Endothelial cell of umbilical vein (primary cell): ENCODE measurements around the gene TAF15. TPM values are rescaled to one million over a fixed set of nuclear protein-coding genes. Genes with fewer than 3 reads are reported as not detected.

Experiments used
- BruUV-seq: library from RNA; stranded (reverse); fragments of 400-500 nt; replicated peaks from 2 replicates; lab custom pipeline; 2021; lab: Mats Ljungman, UMichigan
- CTCF ChIA-PET: fragments of 300-600, 350-600 bp; sonication (Branson Sonifier 250); formaldehyde crosslinking; loops from one replicate; lab custom pipeline; 2021; ENCODE audit warnings: antibody characterized with exemption, inconsistent platforms; lab: Charles Lee
- POLR2A ChIA-PET: fragments of 300-600, 350-600 bp; sonication (Branson Sonifier 250); formaldehyde crosslinking; loops from one replicate; lab custom pipeline; 2021; ENCODE audit warnings: antibody characterized with exemption, inconsistent platforms; lab: Charles Lee
- DNase-seq: peaks from one replicate; pipeline ENCODE4 v3.0.0-alpha.2; 2011; ENCODE audit warnings: low read depth, low spot score
- FAIRE-seq: peaks from 2 replicates; lab custom pipeline; 2011; peaks lifted over from hg19 to GRCh38; lab: Jason Lieb, UNC
- H2AFZ ChIP-seq: 2 replicates; pipeline ENCODE4 v1.6.0; 2012; ENCODE audit warnings: low read depth, low read length, control low read depth, inconsistent platforms
- H3K27ac ChIP-seq: 2 replicates; pipeline ENCODE4 v1.5.1; 2011; ENCODE audit warnings: low read depth, mild to moderate bottlenecking, control low read depth, low read length, moderate library complexity; ENCODE audit not compliant: insufficient read depth
- H3K27me3 ChIP-seq, 2 experiments: 2 replicates each; pipeline versions ENCODE4 v1.6.0 to v1.6.1; 2011; ENCODE audit warnings: low read length in 2 of 2, mixed read lengths in 1 of 2; ENCODE audit not compliant: control insufficient read depth in 2 of 2, insufficient read depth in 2 of 2
- H3K36me3 ChIP-seq, 2 experiments: 2 replicates in 1 of 2; 3 replicates in 1 of 2; pipeline ENCODE4 v1.5.1; 2011; ENCODE audit warnings: low read length in 2 of 2, mild to moderate bottlenecking in 1 of 2, moderate library complexity in 1 of 2; ENCODE audit not compliant: control insufficient read depth in 2 of 2, insufficient read depth in 2 of 2; ENCODE audit errors: extremely low read depth in 1 of 2
- H3K4me1 ChIP-seq: 3 replicates; pipeline ENCODE4 v1.5.1; 2011; ENCODE audit warnings: mild to moderate bottlenecking, low read length; ENCODE audit not compliant: control insufficient read depth, insufficient read depth; ENCODE audit errors: extremely low read depth
- H3K4me2 ChIP-seq: 2 replicates; pipeline ENCODE4 v1.6.1; 2011; ENCODE audit warnings: low read length, control low read depth, mixed read lengths; ENCODE audit not compliant: insufficient read depth
- H3K4me3 ChIP-seq, 3 experiments: fragments of 200-600 bp in 1 of 3; sonication (generic), shearing (Covaris generic) in 1 of 3; replicated peaks in 1 of 3; 2 replicates each; pipeline ENCODE4 v1.5.1; 2011 to 2016; ENCODE audit warnings: control low read depth in 3 of 3, low read length in 3 of 3, mild to moderate bottlenecking in 2 of 3, inconsistent platforms in 1 of 3, low read depth in 1 of 3, moderate library complexity in 1 of 3; ENCODE audit not compliant: insufficient read depth in 1 of 3
- H3K79me2 ChIP-seq: 2 replicates; pipeline ENCODE4 v1.6.0; 2012; ENCODE audit warnings: low read length, inconsistent platforms; ENCODE audit not compliant: control insufficient read depth, insufficient read depth
- H3K9ac ChIP-seq: replicated peaks from 2 replicates; pipeline ENCODE3; 2011; ENCODE audit warnings: low read length, control low read depth; ENCODE audit not compliant: insufficient read depth; ENCODE audit errors: extremely low read depth
- H3K9me1 ChIP-seq: replicated peaks from 3 replicates; pipeline ENCODE4 v1.6.0; 2011; ENCODE audit warnings: mild to moderate bottlenecking, low read length; ENCODE audit not compliant: control insufficient read depth, insufficient read depth; ENCODE audit errors: extremely low read depth
- H3K9me3 ChIP-seq: replicated peaks from 2 replicates; pipeline ENCODE4 v1.5.1; 2012; ENCODE audit warnings: low read length, inconsistent platforms; ENCODE audit not compliant: control insufficient read depth, insufficient read depth
- H4K20me1 ChIP-seq: replicated peaks from 2 replicates; pipeline ENCODE3; 2011; ENCODE audit warnings: mild to moderate bottlenecking, low read length; ENCODE audit not compliant: control insufficient read depth, insufficient read depth; ENCODE audit errors: extremely low read depth
- EZH2 ChIP-seq: IDR thresholded peaks from 2 replicates; pipeline ENCODE4 v1.6.1; 2012; ENCODE audit warnings: borderline replicate concordance, low read depth, mild to moderate bottlenecking, moderate library complexity, low read length, inconsistent platforms; ENCODE audit not compliant: severe bottlenecking
- FOS ChIP-seq: IDR thresholded peaks from 2 replicates; pipeline ENCODE4 v1.6.1; 2011; ENCODE audit warnings: mild to moderate bottlenecking, low read length, moderate library complexity, borderline replicate concordance; ENCODE audit not compliant: insufficient read depth
- GATA2 ChIP-seq: IDR thresholded peaks from 2 replicates; pipeline ENCODE4 v1.7.0; 2011; ENCODE audit warnings: low read depth, mild to moderate bottlenecking, moderate library complexity, mixed read lengths, low read length; ENCODE audit not compliant: insufficient read length, insufficient read depth
- JUN ChIP-seq: IDR thresholded peaks from 2 replicates; pipeline ENCODE4 v1.6.1; 2011; ENCODE audit warnings: borderline replicate concordance, low read depth; ENCODE audit not compliant: insufficient read length, insufficient read depth
- MAX ChIP-seq: IDR thresholded peaks from 2 replicates; pipeline ENCODE4 v1.6.1; 2011; ENCODE audit not compliant: insufficient read depth, insufficient read length
- MYC ChIP-seq: IDR thresholded peaks from one replicate; pipeline ENCODE4 v1.6.1; 2011; ENCODE audit warnings: mild to moderate bottlenecking, low read depth, low read length
- POLR2A ChIP-seq: IDR thresholded peaks from 2 replicates; pipeline ENCODE4 v1.6.1; 2012; ENCODE audit warnings: low read depth, mild to moderate bottlenecking, control low read depth, low read length
- POLR2AphosphoS5 ChIP-seq: IDR thresholded peaks from 2 replicates; pipeline ENCODE4 v1.6.1; 2012; ENCODE audit warnings: low read depth, mild to moderate bottlenecking, control low read depth, low read length, moderate library complexity; ENCODE audit not compliant: insufficient read depth
- dilution Hi-C: fragments of 300-500 bp; cut with MboI; formaldehyde crosslinking; loops from one replicate; pipeline ENCODE4 v1.15.0; 2019; ENCODE audit warnings: low sequenced_read_pairs; ENCODE audit not compliant: extremely low pct_ligation_motif_present
- intact Hi-C: fragments of 100-400 bp; cut with micrococcal nuclease; formaldehyde crosslinking; loops from one replicate; pipeline ENCODE4 v1.10.0; 2022
- polyA plus RNA-seq, 4 experiments: library from polyadenylated mRNA; depleted of rRNA in 3 of 4; stranded (reverse) in 3 of 4; unstranded in 1 of 4; fragments of >200 nt; gene quantifications; 2 replicates each; pipeline versions ENCODE4 v1.2.1 to v1.2.3, GENCODE V29; 2011 to 2012; ENCODE audit warnings: missing spikeins in 1 of 4
- total RNA-seq: library from RNA; stranded (reverse); gene quantifications from 2 replicates; pipeline ENCODE4 v1.2.3, GENCODE V29; 2021
- TF ChIP-seq, protein P1 (sequence below), 2 donors: IDR thresholded peaks; 1 replicate in 1 of 2; 2 replicates in 1 of 2; pipeline ENCODE4 v1.5.1; 2011; ENCODE audit warnings: low read length in 2 of 2, mild to moderate bottlenecking in 2 of 2, moderate library complexity in 2 of 2, control low read depth in 1 of 2, inconsistent platforms in 1 of 2, low read depth in 1 of 2; ENCODE audit not compliant: insufficient read depth in 1 of 2; ENCODE audit errors: extremely low read depth in 1 of 2

Gene TAF15
- total and polyA plus RNA-seq, 2 donors (not counting 3 experiments of a cell fraction or from before 2014, with no cell fraction given) = 59.4 to 247 TPM

- Histone ChIP-seq H3K9me3 (no peaks in the 10 kb centered on the region), H3K4me3 (no peak overlapping the region), H3K4me2 (no peak overlapping the region), H3K9ac (no peak overlapping the region), H3K9me1 (no peaks in the 10 kb centered on the region), H3K27ac (no peak overlapping the region), H3K27me3 (peaks cover 10 to 19% of the 10 kb centered on the region in 2 experiments), H3K79me2 (no peaks in the 10 kb centered on the region), H3K36me3 (no peaks in the 10 kb centered on the region), H4K20me1 (no peaks in the 10 kb centered on the region), H2AFZ (no peak overlapping the region), H3K4me1 (no peaks in the 10 kb centered on the region)
- TF ChIP-seq JUN (no peak), POLR2A (no peak), FOS (no peak), MAX (no peak), EZH2 (no peak), MYC (no peak), POLR2AphosphoS5 (no peak), GATA2 (no peak)
- TF ChIP-seq, protein P1, sequence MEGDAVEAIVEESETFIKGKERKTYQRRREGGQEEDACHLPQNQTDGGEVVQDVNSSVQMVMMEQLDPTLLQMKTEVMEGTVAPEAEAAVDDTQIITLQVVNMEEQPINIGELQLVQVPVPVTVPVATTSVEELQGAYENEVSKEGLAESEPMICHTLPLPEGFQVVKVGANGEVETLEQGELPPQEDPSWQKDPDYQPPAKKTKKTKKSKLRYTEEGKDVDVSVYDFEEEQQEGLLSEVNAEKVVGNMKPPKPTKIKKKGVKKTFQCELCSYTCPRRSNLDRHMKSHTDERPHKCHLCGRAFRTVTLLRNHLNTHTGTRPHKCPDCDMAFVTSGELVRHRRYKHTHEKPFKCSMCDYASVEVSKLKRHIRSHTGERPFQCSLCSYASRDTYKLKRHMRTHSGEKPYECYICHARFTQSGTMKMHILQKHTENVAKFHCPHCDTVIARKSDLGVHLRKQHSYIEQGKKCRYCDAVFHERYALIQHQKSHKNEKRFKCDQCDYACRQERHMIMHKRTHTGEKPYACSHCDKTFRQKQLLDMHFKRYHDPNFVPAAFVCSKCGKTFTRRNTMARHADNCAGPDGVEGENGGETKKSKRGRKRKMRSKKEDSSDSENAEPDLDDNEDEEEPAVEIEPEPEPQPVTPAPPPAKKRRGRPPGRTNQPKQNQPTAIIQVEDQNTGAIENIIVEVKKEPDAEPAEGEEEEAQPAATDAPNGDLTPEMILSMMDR (IDR thresholded peaks at IDR 0.05; ENCODE audit: extremely low read depth in 1 of 2, insufficient read depth in 1 of 2, low read depth in 1 of 2, low read length in 2 of 2) = no peak
- POLR2A ChIA-PET = no interaction called here
- intact Hi-C loops = no loop called here
- FAIRE-seq (no peak), DNase-seq (no peak)
- dilution Hi-C loops = no loop called here
- BruUV-seq = no TSS peak
- CTCF ChIA-PET = interaction anchor here (0.9 to 4.5 kb wide), 5 partner anchors 9 to 28 kb away, joined by 3 to 33 read pairs (median 6); partner anchors contain the start of genes MMP28 and TAF15
Measured at GRCh38 chr17:35780950-35781349, 28.3 kb upstream of the TAF15 start.
